ENCODE results near the gene SLK. TPM values are rescaled to one million over a fixed set of nuclear protein-coding genes. Genes with fewer than 3 reads are reported as not detected.

SLK gene
- total RNA-seq (2012; rRNA removed) (21.5 and 54.2 TPM in 2 replicates), polyA plus RNA-seq (2012; rRNA removed) (6.0 and 8.1 TPM in 2 replicates), Bru-seq, nascent RNA (percentile 76 among the genes with signal in this experiment), BruChase-seq, experiment 1, labeled RNA remaining after a 6-hour chase (percentile 73 among the genes with signal in this experiment), BruChase-seq, experiment 2, labeled RNA remaining after a 2-hour chase (percentile 85 among the genes with signal in this experiment)
- polyA plus RNA-seq (2012; cell fraction: cytosol; rRNA removed): 0.52 and 0.96 TPM in 2 replicates
- polyA plus RNA-seq (2012; cell fraction: nucleus; rRNA removed; ENCODE audit: low replicate concordance): 0.30 and 3.6 TPM in 2 replicates
- long read RNA-seq, full-length matches to known transcripts: 9 of 103 reads
- long read RNA-seq, partial matches to known transcripts: 86 of 103 reads
- long read RNA-seq, other reads (novel, unspliced or antisense): 8 of 103 reads

- ATAC-seq (ENCODE audit: low read depth): peak; percentile 90
- Histone ChIP-seq H2BK120ac (ENCODE audit: low read depth, low read length) (peak within 1 kb of the TSS; percentile 93), H4K8ac (ENCODE audit: low read depth in 2 of 2, low read length in 2 of 2) (peak within 1 kb of the TSS; percentile 74 to 97), H3K23ac (ENCODE audit: low read depth, low read length) (peak within 1 kb of the TSS; percentile 98), H3K27me3 (ENCODE audit: control insufficient read depth, insufficient read depth, low read length) (no peaks in the 10 kb centered on the region), H3K56ac (ENCODE audit: extremely low read depth, insufficient read depth, low read length) (peak within 1 kb of the TSS; percentile 48), H3K4ac (ENCODE audit: low read depth, low read length) (peak within 1 kb of the TSS; percentile 93), H3K4me3 (ENCODE audit: insufficient read depth, low read depth, low read length) (peak within 1 kb of the TSS; percentile 93), H2AK9ac (replicated peaks; ENCODE audit: low read depth, low read length, poor library complexity) (peak within 1 kb of the TSS; percentile 80), H3K27ac (ENCODE audit: insufficient read depth, low read length) (peak within 1 kb of the TSS; percentile 65), H3K9me1 (ENCODE audit: insufficient read depth, low read length) (peaks cover 3% of the 10 kb centered on the region), H2AFZ (replicated peaks; ENCODE audit: low read length, poor library complexity) (peak within 1 kb of the TSS; percentile 100), H3K14ac (replicated peaks; ENCODE audit: low read depth, low read length) (peak within 1 kb of the TSS; percentile 97), H4K5ac (ENCODE audit: low read depth, low read length) (peak within 1 kb of the TSS; percentile 88), H2BK5ac (ENCODE audit: low read depth, low read length, poor library complexity, severe bottlenecking) (peak within 1 kb of the TSS; percentile 67), H2BK20ac (ENCODE audit: low read depth, low read length) (peak within 1 kb of the TSS; percentile 81; the same call in 1 of the 2 replicates), H2AK5ac (ENCODE audit: low read depth, low read length) (no peak within 1 kb of the TSS; the same call in 1 of the 2 replicates), H4K20me1 (ENCODE audit: insufficient read depth, low read length) (peaks cover 18% of the 10 kb centered on the region; the same call in 1 of the 2 replicates), H3K4me2 (ENCODE audit: low read depth, low read length) (peak within 1 kb of the TSS; percentile 78), H3K18ac (ENCODE audit: low read depth, low read length) (peak within 1 kb of the TSS; percentile 84), H3K79me1 (ENCODE audit: low read depth in 1 of 2, low read length in 2 of 2) (peaks cover 9 to 30% of the 10 kb centered on the region in 2 experiments; a peak in 3 of 4 replicates), H3K4me1 (ENCODE audit: control insufficient read depth, insufficient read depth, low read length) (no peaks in the 10 kb centered on the region; the same call in 1 of the 2 replicates), H3K9me3 (ENCODE audit: control insufficient read depth, insufficient read depth, low read length) (no peaks in the 10 kb centered on the region), H2BK15ac (ENCODE audit: low read depth, low read length) (peak within 1 kb of the TSS; percentile 62; the same call in 1 of the 3 replicates), H3K9ac (ENCODE audit: low read depth, low read length) (peak within 1 kb of the TSS; percentile 82), H4K91ac (ENCODE audit: insufficient read depth, low read depth, low read length) (peak within 1 kb of the TSS; percentile 79), H3K36me3 (ENCODE audit: control insufficient read depth, insufficient read depth, low read length) (no peaks in the 10 kb centered on the region)
- ChIA-PET CTCF (no interaction called here), POLR2A (ENCODE audit: unreplicated experiment) (no interaction called here)
- dilution Hi-C loops (cut with HindIII; ENCODE audit: low sequenced_read_pairs, unreplicated experiment): no loop called here
- in situ Hi-C loops (cut with MboI; ENCODE audit: low sequenced_read_pairs): no loop called here
- BruUV-seq (replicated peaks): no TSS peak
- intact Hi-C loops (cut with micrococcal nuclease): loop anchor here (1.0 to 5.0 kb wide), 5 partner anchors 50 to 240 kb away; partner anchors contain the start of gene STN1
- TF ChIP-seq FOS (IDR thresholded peaks at IDR 0.05; ENCODE audit: low read depth, low read length): 0 out of 2 replicates have a peak, but pooled peaks have one; percentile 3
- TF ChIP-seq MXI1 (IDR thresholded peaks at IDR 0.05; ENCODE audit: borderline replicate concordance, low read depth, low read length): 0 out of 2 replicates have a peak, but pooled peaks have one; percentile 25
- TF ChIP-seq RFX5 (IDR thresholded peaks at IDR 0.05; ENCODE audit: low read depth, low read length): no peak
- no peak for TF ChIP-seq CEBPB (IDR thresholded peaks at IDR 0.05; ENCODE audit: low read depth, low read length)
- TF ChIP-seq MAZ (IDR thresholded peaks at IDR 0.05; ENCODE audit: borderline replicate concordance, low read depth, low read length): peak; percentile 76; the same call in 1 of the 2 replicates
- TF ChIP-seq POLR2A (IDR thresholded peaks at IDR 0.05; ENCODE audit: low read depth, low read length): peak; percentile 42; the same call in 1 of the 2 replicates
- TF ChIP-seq USF2 (IDR thresholded peaks at IDR 0.05; ENCODE audit: low read depth, low read length): peak; percentile 82
- DNase-seq: peak; percentile 79
- 0% methylated on average over 5 of the region's 92 CpGs; no CpG with 5 or more reads in 1 of the 2 experiments for WGBS, 2 experiments (ENCODE audit: extremely low coverage in 2 of 2, insufficient read length in 1 of 2)
Measured at GRCh38 chr10:103966671-103967447, at the start of gene SLK. Gene SLK, plus strand, starts transcription at chr10:103967140. Its CDS starts 606 bp downstream, at chr10:103967746.

All from IMR-90 (cell line).